A673 (cell line): Measurements from ENCODE around the gene ZDHHC8.

Experiments
- EZH2 ChIP-seq: fragments of 200-600 bp; sonication (generic); IDR thresholded peaks from 2 replicates; pipeline ENCODE4 v1.6.1; 2017; ENCODE audit warnings: borderline replicate concordance, low read depth, mild to moderate bottlenecking, mixed read lengths, antibody characterized with exemption, low read length; ENCODE audit not compliant: poor library complexity, severe bottlenecking
- TF ChIP-seq, protein P1 (sequence below): fragments of 300-800, 200-600 bp; sonication (generic); conservative IDR thresholded peaks from 2 replicates; pipeline ENCODE4 v1.5.1; 2017; ENCODE audit warnings: low read depth, mild to moderate bottlenecking, antibody characterized with exemption, low read length, moderate library complexity, mixed read lengths

DNA sequence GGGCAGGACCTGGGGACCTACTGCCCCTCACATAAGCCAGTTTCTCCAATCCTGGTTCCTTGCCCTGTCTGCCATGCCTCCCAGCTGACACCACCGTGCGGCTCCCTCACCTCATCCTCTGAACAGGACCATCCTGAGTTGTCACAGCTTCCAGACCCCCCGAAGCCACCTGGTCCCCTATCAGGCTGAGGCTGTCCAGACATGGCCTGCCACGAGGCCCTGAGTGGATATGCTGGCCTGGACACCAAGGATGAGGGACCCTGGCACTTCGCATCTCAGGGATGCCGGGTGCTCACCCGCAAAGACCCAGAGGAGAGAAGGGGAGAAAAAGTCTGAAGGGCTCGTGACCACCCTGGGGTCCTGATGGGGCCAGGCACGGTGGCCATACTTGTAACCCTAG is 35.1 kb downstream of the ZDHHC8 start:
- TF ChIP-seq, protein P1, sequence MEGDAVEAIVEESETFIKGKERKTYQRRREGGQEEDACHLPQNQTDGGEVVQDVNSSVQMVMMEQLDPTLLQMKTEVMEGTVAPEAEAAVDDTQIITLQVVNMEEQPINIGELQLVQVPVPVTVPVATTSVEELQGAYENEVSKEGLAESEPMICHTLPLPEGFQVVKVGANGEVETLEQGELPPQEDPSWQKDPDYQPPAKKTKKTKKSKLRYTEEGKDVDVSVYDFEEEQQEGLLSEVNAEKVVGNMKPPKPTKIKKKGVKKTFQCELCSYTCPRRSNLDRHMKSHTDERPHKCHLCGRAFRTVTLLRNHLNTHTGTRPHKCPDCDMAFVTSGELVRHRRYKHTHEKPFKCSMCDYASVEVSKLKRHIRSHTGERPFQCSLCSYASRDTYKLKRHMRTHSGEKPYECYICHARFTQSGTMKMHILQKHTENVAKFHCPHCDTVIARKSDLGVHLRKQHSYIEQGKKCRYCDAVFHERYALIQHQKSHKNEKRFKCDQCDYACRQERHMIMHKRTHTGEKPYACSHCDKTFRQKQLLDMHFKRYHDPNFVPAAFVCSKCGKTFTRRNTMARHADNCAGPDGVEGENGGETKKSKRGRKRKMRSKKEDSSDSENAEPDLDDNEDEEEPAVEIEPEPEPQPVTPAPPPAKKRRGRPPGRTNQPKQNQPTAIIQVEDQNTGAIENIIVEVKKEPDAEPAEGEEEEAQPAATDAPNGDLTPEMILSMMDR, result no peak
- no peak for TF ChIP-seq EZH2
